H1 (cell line): ENCODE results near the gene GNG12. TPM values are rescaled to one million over a fixed set of nuclear protein-coding genes. Genes with fewer than 3 reads are reported as not detected.
A peak's percentile ranks its signal among the peaks of the same experiment; 100 is the strongest.

ENCODE experiments used
- ATF3 ChIP-seq: IDR thresholded peaks from 2 replicates; pipeline ENCODE4 v1.6.1; 2011; ENCODE audit warnings: low read depth, mild to moderate bottlenecking, low read length; ENCODE audit not compliant: insufficient read depth
- BACH1 ChIP-seq: IDR thresholded peaks from 2 replicates; pipeline ENCODE4 v1.6.1; 2012; ENCODE audit warnings: low read length, improper control_type of control experiment
- CHD7 ChIP-seq: fragments of 300-600 bp; sonication (generic); IDR thresholded peaks from 2 replicates; pipeline ENCODE4 v1.7.1; 2012; ENCODE audit warnings: low read length, moderate library complexity, mild to moderate bottlenecking, inconsistent platforms; ENCODE audit not compliant: insufficient replicate concordance
- CREB1 ChIP-seq: IDR thresholded peaks from 2 replicates; pipeline ENCODE4 v1.6.1; 2012; ENCODE audit warnings: inconsistent platforms
- KDM5A ChIP-seq: fragments of 200-600 bp; IDR thresholded peaks from 2 replicates; pipeline ENCODE4 v1.7.1; 2012; ENCODE audit warnings: mild to moderate bottlenecking, low read length, inconsistent platforms, mixed read lengths
- MAFK ChIP-seq: IDR thresholded peaks from 2 replicates; pipeline ENCODE4 v1.6.1; 2012; ENCODE audit warnings: low read depth, mild to moderate bottlenecking, improper control_type of control experiment, low read length
- RAD21 ChIP-seq, 2 experiments: IDR thresholded peaks in 1 of 2; conservative IDR thresholded peaks in 1 of 2; 2 replicates each; pipeline ENCODE4 v1.6.1; 2011; ENCODE audit warnings: low read depth in 2 of 2, low read length in 2 of 2, improper control_type of control experiment in 1 of 2, inconsistent platforms in 1 of 2, mild to moderate bottlenecking in 1 of 2, moderate library complexity in 1 of 2
- SRF ChIP-seq: IDR thresholded peaks from 2 replicates; pipeline ENCODE4 v1.6.1; 2011; ENCODE audit warnings: mild to moderate bottlenecking, low read depth, low read length, moderate library complexity
- TAF1 ChIP-seq: IDR thresholded peaks from 2 replicates; pipeline ENCODE4 v1.6.1; 2011; ENCODE audit warnings: mild to moderate bottlenecking, low read depth, low read length
- polyA plus RNA-seq, 7 experiments: library from polyadenylated mRNA; depleted of rRNA in 3 of 7; stranded (reverse) in 5 of 7; unstranded in 2 of 7; fragments of >200 nt in 5 of 7; fragments of 200-250 nt in 2 of 7; gene quantifications; 1 replicate in 5 of 7; 2 replicates in 1 of 7; 4 replicates in 1 of 7; pipeline versions ENCODE4 v1.2.1 to v1.2.3, GENCODE V29; 2011 to 2013; ENCODE audit warnings: missing spikeins in 2 of 7, mixed read lengths in 2 of 7
- total RNA-seq: library from RNA; stranded (reverse); fragmentation: NEBNext Ultra II Directional; extraction: Animal tissue kit (Norgen Biotek cat#: 25700); gene quantifications from 2 replicates; pipeline ENCODE4 v1.2.1, GENCODE V29; 2021

GNG12 gene
- total and polyA plus RNA-seq, 2 of the 8 experiments (the other 6 are each of a cell fraction or from before 2014, with no cell fraction given) = 11.4 to 35.8 TPM

GRCh38 chr1:67749844-67750690 is 83.2 kb downstream of the GNG12 start (continued):
- TF ChIP-seq CHD7 (no peak), KDM5A (no peak), MAFK (no peak), BACH1 (peak; percentile 53), CREB1 (no peak), TAF1 (0 out of 2 replicates have a peak, but pooled peaks have one; percentile 2), ATF3 (no peak), SRF (peak; percentile 87), RAD21 (IDR thresholded peaks at IDR 0.05 in 1 of 2, conservative IDR thresholded peaks at IDR 0.05 in 1 of 2; ENCODE audit: low read depth in 2 of 2, low read length in 2 of 2) (no peak)
